GM10847 (cell line): Measurements from ENCODE around the gene MIOX.

Source experiments
- POLR2A ChIP-seq: IDR thresholded peaks from 2 replicates; pipeline ENCODE4 v1.6.1; 2011; ENCODE audit not compliant: insufficient read length; ENCODE audit errors: extremely low read depth

Gene MIOX

DNA sequence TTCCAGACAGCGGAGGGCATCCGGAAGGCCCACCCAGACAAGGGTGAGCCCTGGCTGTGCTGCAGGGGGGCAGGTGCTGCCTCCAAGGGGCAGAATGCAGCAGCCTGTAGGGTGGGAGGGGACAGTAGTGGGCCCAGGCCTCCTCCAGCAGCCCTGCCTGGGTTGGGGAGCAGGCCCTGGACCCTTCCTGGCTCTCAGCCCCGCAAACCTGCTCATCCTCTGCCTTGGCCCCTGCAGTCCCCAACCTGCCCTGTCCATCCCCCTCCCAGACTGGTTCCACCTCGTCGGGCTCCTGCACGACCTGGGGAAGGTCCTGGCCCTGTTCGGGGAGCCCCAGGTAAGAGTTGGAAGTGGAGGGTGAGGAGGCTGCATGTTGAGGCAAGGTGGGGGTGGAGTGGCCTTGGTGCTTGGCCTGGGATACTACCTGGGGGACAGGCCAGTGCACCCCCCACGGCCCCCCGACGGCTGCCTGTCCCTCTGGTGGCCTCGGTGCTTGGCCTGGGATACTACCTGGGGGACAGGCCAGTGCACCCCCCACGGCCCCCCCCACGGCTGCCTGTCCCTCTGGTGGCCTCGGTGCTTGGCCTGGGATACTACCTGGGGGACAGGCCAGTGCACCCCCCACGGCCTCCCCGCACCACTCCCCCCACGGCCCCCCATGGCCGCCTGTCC is 1.5 kb downstream of the MIOX start:
- TF ChIP-seq POLR2A: no peak

DNA sequence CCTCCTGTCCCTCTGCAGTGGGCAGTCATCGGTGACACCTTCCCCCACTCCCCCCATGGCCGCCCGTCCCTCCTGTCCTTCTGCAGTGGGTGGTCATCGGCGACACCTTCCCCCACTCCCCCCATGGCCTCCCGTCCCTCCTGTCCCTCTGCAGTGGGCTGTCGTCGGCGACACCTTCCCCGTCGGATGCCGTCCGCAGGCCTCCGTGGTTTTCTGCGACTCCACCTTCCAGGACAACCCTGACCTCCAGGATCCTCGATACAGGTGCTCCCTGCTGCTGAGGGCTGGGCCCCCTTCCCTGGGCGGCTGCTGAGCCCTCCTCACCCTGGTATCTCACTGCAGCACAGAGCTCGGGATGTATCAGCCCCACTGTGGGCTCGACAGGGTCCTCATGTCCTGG is 2.2 kb downstream of the MIOX start:
- TF ChIP-seq POLR2A: no peak

DNA sequence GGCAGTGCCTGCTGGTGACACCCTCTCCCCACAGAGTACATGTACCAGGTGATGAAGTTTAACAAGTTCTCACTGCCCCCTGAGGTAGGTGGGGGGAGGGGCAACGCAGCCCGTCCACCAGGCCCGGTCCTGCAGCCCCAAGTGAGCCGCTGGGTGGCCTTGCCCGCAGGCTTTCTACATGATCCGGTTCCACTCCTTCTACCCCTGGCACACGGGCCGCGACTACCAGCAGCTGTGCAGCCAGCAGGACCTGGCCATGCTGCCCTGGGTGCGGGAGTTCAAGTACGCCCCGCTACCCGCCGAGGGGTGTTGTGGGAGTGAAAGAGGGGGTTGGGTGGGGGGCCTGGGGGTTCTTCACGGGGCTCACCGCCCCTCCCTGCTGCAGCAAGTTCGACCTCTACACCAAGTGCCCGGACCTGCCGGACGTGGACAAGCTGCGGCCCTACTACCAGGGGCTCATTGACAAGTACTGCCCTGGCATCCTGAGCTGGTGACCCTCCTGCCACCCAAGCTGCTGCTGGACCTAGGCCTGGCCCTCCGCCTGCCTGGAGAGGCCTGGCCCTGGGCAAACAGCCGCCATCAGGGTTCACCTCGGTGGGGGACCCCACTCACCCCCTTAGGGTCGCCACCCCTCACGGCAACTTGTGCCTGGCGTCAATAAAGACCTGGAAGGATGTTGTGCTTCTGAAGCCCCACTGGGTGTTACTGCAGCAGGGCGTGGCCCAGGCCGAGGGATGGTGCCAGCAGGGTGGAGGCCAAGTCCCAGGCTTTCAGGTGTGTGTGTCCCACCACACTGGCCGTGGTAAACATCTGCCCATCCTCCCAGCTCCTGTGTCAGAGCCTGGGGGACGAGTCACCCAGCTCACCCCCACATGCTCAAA is 2.9 kb downstream of the MIOX start:
- TF ChIP-seq POLR2A: no peak

DNA sequence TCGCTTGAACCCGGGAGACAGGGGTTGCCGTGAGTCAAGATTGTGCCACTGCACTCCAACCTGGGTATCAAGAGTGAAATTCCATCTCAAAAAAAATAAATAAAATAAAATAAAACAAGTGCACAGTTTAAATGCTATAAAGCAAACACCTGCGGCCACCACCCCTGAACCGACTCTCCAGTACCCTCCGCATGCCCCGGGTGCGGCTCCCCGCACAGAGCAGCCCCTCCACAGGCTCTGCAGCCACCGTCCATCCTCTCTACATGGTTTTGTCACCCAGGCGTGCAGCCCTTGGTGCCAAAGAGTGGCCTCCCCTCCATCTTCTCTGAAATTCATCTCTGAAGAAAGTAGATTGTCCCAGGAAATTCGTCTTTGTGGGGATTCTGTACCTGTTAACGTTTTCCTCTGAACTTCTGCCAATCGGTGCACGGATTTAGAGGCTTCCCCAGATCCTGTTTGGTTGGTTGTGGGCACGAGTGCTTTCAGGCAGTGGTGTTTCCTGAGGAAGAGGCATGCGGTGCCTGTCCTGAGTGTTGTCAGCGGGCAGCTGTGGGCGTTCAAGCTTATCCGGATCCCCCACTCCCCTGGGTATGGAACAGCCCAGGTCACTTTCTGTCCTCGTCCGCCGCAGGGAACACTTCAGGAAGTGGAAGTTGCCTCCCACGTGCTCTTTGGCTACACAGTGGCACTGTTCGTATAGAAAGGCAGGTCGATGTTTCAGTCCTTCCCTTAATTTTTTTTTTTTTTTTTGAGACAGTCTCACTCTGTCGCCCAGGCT is 4.1 kb downstream of the MIOX start:
- no peak for TF ChIP-seq POLR2A

DNA sequence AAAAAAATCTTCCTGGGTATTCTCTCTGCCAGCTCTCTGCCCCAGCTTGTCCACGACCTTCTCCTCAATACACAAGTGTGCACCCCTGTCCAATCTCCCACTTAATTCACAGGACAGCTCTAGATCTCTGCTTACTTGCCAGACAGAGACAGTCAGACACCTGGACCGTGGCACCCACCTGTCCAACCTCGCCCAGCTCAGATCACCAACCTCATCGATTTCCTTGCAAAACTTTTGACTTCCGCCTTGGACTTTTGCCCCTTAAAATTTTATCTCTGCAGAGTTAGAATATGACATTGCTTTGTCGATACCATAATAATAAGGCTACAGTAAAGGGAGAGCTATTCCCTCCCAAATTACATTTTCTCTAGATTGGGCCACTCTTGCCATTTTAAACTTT is 10.4 kb downstream of the MIOX start:
- no peak for TF ChIP-seq POLR2A

DNA sequence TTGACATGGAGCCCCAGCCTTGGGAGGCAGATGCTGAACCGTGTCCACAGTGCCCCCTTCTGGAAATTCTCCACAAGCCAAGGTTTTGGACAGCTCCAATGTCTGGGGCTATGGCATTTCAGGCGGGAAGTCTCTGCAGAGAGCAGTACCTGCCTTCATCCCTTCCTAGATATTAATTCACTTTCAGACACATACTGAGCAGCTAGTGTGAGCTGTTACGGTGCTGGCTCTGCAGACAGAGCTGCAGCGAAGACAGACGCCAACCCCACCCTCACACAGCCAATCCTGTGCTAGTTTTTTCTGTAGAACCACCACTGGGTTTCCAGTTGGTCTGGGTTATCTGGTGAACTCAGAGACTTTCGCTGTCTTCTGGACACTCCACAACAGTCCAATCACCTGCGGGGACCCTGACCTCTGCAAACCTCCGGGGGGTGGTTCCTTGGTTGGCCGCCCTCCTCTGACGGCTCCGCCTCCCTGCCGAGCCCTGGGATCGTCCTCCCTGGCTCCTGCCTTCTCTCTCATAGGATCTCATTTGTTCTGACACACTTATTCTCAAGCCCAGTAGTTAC is 11.7 kb downstream of the MIOX start:
- no peak for TF ChIP-seq POLR2A

DNA sequence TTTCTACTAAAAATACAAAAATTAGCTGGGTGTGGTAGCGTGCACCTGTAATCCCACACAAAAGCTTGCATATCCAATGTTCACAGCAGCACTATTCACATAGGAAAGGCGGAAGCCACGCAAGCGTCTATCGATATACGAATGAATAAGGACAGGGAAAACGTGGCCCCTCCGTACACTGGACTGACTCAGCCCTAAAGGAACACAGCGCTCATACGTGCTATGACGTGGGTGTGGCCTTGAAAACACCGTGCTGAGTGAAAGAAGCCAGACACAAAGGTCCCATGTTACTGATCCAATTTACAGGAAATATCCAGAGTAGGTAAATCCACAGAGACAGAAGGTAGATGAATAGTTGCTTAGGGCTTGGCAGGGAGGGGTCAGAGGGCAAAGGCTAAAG is 13.8 kb downstream of the MIOX start:
- TF ChIP-seq POLR2A: no peak

DNA sequence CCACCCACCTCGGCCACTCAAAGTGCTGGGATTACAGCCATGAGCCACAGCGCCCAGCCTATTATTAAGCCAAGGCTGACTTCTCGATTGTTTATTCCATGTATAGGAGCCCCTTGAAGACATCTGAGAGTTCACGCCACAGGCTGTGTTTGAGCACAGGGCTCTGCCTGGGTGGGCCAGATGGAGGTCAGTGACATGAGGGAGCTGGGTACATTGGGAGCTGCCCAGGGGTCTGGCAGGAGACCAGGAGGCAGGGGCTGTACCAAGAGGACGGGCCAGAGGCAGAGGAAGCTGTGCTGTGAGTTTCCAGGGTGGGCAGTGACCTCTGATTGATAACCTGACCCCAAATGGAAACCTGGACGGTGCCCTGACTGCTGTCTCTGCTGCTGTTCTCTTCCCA is 15.4 kb downstream of the MIOX start:
- TF ChIP-seq POLR2A: no peak

DNA sequence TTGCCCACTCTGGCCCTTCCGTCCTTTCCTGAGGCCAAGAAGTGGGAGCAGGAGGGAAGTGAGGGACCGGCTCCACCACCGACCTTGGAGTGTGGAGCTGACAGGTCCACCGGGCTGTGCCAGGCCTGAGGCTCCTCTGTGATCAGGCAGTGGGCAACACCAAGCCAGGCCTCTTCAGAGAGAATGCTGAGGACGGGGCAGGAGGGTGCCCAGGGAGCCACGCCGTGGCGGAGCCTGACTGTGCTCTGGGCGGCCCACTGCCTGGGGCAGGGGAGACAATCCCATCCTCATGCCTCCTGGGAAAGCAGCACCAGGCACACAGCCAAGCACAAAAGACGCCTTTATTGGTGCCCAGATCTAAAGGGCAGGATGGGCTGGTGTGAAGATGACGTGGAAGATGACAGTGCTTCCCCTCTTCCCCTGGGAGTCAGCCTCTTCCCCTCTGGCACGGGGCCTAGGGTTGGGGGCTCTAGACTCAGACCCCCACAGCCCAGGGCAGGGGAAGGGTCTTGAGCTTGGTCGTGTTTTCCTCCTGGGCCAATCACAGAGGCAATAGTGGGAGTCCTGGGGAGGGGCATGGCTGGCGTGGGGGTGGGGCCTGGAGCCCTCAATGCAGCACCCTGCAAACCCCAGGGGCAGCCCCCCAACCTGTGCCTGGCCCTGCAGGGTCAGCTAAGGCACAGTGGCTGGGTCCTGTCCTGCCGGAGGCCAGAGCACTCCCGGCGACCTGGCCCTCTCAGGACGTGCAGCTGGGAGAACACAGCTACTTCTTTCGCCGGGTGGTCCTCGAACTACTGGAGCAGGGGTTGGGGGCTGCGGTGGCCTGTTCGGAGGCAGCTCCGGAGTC is 16.2 kb downstream of the MIOX start:
- no peak for TF ChIP-seq POLR2A

DNA sequence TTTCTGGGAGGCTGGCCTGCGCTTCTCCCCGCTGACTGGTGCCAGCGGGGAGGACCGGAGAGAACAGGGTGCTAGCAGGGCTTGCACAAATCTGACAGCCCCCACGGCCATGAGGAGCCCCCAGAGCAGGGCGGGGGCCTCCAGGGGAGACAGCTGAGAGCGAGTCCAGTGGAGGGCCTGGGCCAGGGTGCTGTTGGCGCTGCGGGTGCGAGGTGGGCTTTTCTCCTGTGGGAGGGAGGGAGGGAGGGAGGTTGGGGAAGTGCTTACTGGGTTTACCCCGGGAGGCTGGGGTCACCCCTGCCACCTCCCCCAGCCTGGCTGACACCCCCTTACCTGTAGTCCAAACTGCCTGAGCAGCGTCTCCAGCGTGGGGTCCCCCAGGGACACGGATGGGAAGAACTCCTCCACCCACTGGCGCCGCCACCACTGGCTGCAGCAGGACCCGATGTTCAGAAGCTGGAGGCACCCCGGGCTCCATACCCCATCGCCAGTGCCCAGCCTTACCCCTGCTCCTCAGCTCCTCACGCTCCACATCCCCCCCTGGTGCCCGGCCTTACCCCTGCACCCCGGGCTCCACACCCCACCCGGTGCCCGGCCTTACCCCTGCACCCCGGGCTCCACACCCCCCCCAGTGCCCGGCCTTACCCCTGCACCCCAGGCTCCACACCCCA is 17.0 kb downstream of the MIOX start:
- TF ChIP-seq POLR2A: no peak

DNA sequence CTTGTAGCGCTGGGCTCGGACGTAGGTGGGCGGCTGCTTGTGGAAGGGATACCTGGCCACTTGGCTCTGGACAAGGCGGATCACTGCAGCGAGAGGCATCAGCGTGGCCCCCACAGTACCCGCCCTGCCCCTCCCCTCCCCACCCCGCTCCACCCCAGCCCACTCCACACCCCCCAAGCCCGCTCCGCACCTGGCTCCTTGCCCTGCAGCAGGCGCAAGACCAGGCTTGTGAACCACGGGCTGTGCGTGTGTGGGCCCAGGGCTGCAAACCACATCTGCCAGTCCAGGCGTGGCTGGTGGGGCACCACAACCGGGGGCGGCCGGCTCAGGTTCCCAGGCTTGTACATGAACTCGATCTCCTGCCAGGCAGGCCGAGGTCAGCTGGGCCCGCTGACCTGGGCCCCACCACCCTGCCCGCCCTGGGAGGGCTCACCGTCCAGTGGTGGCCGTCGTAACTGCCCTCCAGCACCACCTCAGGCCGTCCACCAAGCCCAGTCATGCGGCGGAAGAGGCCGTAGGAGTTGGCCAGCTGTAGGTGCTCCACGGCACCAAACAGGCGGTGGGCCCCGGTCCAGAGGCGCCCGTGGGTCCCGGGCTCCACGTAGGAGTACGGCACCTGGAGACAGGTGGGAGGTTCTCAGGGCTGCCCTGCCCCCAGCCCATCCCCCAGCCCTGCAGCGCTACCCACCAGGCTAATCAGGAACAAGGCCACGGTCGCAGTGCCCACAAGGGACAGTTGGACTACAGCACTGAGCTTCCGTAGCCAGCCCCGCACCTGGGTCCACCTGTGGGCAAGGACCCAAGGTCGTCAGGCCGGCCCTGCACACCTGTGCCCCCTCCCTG is 17.9 kb downstream of the MIOX start:
- TF ChIP-seq POLR2A: no peak

DNA sequence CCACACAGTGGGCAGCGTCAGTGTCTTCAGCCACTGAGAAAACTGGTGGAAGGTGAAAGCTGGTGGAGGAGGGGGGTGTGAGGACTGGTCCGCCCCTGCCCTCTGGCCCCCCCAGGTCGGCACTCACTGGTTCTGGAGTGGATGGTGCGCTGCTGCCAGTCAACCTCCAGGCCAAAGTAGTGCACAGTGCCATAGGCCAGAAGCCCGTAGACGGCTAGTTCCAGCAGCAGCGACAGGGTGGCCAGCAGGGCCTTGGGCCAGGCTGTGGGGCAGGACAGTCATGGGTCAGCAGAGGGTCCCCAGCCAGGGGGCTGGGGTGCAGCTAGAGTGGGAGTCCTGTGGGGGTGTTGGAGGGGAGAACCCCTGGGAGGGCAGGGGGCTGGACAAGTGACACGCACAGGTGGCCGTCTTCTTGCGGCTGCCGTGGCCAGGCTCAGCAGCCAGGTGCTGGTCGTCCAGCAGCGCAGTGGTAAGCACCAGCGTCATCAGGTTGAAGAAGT is 18.7 kb downstream of the MIOX start:
- TF ChIP-seq POLR2A: no peak

DNA sequence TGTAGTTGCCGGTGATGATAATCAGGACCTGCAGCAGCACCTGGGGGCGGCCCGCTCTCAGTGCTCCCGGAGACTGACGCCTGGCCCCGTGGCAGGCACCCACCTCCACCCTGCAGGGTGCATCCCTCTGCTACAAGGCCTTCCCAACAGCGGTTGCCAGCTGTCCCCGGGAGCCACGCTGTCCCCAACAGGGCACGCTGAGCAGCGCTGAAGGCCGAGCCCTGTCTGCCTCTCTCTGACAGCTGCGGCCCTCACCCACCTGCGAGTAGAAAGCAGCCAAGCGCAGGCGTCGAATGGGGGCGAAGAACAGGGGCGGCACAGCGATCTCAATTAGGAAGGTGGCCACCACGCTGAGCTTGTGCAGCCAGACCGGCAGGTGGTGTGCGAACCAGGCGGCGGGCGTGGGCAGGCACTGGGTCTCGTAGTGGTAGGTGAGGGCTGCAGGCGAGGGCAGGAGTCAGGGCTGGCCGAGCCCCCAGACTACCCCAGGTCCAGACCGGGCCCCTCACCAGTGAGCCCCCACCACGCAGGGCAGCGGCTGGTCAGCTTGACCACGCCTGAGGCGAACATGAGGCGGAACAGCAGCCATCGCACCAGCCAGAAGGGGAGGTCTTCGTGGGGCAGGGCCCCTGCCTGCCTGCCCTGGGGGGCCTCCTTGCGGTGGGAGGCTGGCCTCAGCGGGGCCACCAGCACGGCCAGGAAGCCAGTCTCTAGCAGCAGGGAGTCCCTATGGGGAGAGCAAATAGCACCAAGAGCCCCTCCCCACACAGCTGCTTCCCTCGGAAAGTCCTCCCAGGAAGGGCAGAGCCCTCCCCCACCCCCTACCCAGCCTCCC is 19.3 kb downstream of the MIOX start:
- no peak for TF ChIP-seq POLR2A
